ENCODE data around the gene OLFM3.

The OLFM3 gene

GRCh38 chr1:101907264-101907663, 89.5 kb downstream of the OLFM3 start:
- TF ChIP-seq CTCF (IDR thresholded peaks at IDR 0.05; ENCODE audit: low read depth, low read length), result no peak
- no peak overlapping the region for H3K4me3 ChIP-seq (ENCODE audit: low read depth, low read length)

GRCh38 chr1:101905283-101905835, 91.4 kb downstream of the OLFM3 start:
- no peak overlapping the region for H3K4me3 ChIP-seq (ENCODE audit: low read depth, low read length)
- TF ChIP-seq CTCF (IDR thresholded peaks at IDR 0.05; ENCODE audit: low read depth, low read length), result no peak

- no peak overlapping the region for H3K4me3 ChIP-seq (ENCODE audit: low read depth, low read length)
- TF ChIP-seq CTCF (IDR thresholded peaks at IDR 0.05; ENCODE audit: low read depth, low read length), result no peak
Observed at GRCh38 chr1:101902199-101902598, 94.5 kb downstream of the OLFM3 start.

- no peak overlapping the region for H3K4me3 ChIP-seq (ENCODE audit: low read depth, low read length)
- no peak for TF ChIP-seq CTCF (IDR thresholded peaks at IDR 0.05; ENCODE audit: low read depth, low read length)
Observed at GRCh38 chr1:101898137-101898536, 98.6 kb downstream of the OLFM3 start.

GRCh38 chr1:101884621-101885020, 112.1 kb downstream of the OLFM3 start:
- no peak overlapping the region for H3K4me3 ChIP-seq (ENCODE audit: low read depth, low read length)
- TF ChIP-seq CTCF (IDR thresholded peaks at IDR 0.05; ENCODE audit: low read depth, low read length), result no peak

GRCh38 chr1:101875891-101876290, 120.8 kb downstream of the OLFM3 start:
- H3K4me3 ChIP-seq (ENCODE audit: low read depth, low read length), result no peak overlapping the region
- TF ChIP-seq CTCF (IDR thresholded peaks at IDR 0.05; ENCODE audit: low read depth, low read length), result no peak

GRCh38 chr1:101873672-101874071, 123.1 kb downstream of the OLFM3 start:
- TF ChIP-seq CTCF (IDR thresholded peaks at IDR 0.05; ENCODE audit: low read depth, low read length), result no peak
- H3K4me3 ChIP-seq (ENCODE audit: low read depth, low read length), result no peak overlapping the region

Measured in WI38 (cell line).